Keratinocyte (primary cell): ENCODE data around the gene PDZD7.

ENCODE experiments used
- EZH2 ChIP-seq: IDR thresholded peaks from one replicate; pipeline ENCODE4 v1.6.1; 2012; ENCODE audit warnings: inconsistent platforms, mild to moderate bottlenecking, low read length, moderate library complexity
- TF ChIP-seq, protein P1 (sequence below), 3 experiments: IDR thresholded peaks in 1 of 3; conservative IDR thresholded peaks in 1 of 3; optimal IDR thresholded peaks in 1 of 3; 2 replicates in 2 of 3; 3 replicates in 1 of 3; pipeline versions ENCODE3 to v1.5.1; 2011; ENCODE audit warnings: low read length in 3 of 3, mild to moderate bottlenecking in 3 of 3, moderate library complexity in 2 of 3, control low read depth in 1 of 3, inconsistent platforms in 1 of 3; ENCODE audit not compliant: insufficient read depth in 2 of 3; ENCODE audit errors: extremely low read depth in 1 of 3

DNA sequence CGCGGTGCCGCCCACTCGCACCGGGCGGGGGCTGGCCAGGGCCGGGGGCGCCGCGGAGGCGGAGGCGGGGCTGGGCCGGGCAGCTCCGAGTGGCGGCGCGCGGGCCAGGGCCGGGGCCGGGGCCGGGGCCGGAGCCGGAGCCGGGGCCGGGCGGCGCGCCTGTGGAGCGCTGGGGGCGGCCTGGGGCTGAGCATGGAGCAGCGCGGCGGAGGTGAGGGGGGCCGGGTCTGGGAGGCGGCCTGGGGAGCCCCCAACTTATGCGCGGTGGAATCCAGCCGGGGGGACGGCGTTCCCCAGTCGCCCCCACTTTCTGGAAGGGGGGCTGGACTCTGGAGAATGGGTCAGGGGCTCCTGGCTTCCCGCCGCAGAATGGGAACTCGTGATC, 31.2 kb downstream of the PDZD7 start, which contains the start of gene LZTS2:
- TF ChIP-seq, protein P1, sequence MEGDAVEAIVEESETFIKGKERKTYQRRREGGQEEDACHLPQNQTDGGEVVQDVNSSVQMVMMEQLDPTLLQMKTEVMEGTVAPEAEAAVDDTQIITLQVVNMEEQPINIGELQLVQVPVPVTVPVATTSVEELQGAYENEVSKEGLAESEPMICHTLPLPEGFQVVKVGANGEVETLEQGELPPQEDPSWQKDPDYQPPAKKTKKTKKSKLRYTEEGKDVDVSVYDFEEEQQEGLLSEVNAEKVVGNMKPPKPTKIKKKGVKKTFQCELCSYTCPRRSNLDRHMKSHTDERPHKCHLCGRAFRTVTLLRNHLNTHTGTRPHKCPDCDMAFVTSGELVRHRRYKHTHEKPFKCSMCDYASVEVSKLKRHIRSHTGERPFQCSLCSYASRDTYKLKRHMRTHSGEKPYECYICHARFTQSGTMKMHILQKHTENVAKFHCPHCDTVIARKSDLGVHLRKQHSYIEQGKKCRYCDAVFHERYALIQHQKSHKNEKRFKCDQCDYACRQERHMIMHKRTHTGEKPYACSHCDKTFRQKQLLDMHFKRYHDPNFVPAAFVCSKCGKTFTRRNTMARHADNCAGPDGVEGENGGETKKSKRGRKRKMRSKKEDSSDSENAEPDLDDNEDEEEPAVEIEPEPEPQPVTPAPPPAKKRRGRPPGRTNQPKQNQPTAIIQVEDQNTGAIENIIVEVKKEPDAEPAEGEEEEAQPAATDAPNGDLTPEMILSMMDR (optimal IDR thresholded peaks at IDR 0.05 in 1 of 3, IDR thresholded peaks at IDR 0.05 in 1 of 3, conservative IDR thresholded peaks at IDR 0.05 in 1 of 3; ENCODE audit: extremely low read depth in 1 of 3, insufficient read depth in 2 of 3, low read length in 3 of 3): no peak
- no peak for TF ChIP-seq EZH2
